HG03469 (cell line): Measurements from ENCODE around the gene TENT5C.

Source experiments
- ATAC-seq: cut with Tn5 transposase; IDR thresholded peaks from one replicate; pipeline ENCODE4 v1.9.1; 2021; ENCODE audit warnings: mild to moderate bottlenecking, moderate library complexity, moderate number of reproducible peaks; ENCODE audit not compliant: unreplicated experiment

TENT5C gene

DNA sequence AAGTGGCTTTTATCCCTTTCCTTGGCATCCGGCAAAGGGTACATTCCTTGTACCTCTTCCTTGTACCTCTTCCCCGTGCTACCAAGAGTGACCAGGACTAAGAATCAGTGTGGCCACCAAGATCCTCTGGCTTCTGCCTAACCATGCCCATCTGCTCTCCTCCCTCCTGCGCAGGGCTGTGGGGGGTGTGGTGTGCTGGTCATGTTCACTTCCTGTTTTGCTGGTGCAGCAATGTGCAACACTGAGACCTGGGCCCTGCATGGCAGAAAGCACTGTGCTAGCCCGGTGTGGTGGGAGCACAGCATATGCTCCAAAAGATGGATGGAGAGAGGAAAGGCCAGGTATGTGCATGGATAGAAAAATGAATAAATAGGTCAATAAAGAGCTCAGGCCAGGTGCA, 33.3 kb upstream of the TENT5C start:
- ATAC-seq = no peak

DNA sequence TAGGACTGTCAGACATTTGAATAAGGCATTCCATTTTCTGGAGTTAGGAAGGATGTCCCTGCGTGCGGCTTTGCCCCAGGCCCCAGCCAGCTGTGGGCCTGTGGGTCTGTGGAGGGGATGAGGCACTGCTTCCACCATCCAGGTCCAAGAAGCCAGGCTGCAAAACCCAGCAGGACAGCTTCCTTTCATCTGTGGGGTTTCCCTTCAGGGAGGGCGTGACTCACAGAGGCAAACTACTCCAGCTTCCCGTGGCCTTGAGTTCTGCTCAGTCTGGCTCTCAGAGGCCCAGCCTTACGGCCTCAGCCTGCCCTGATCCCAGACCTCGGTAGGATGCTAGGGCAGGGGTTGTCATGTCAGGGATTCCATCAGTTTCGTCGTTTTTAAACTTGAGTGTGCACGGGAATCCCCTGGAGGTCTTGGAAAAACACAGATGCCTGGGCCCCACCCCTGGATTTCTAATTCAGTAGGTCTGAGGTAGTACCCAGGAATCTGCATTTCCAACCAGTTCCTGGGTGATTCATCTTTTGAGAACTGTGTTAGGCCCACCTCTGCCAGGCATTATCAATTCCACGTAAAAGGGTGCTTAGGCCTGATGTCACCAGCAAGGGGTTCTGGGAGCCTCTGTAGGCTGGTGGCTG, 32.3 kb upstream of the TENT5C start:
- no peak for ATAC-seq

DNA sequence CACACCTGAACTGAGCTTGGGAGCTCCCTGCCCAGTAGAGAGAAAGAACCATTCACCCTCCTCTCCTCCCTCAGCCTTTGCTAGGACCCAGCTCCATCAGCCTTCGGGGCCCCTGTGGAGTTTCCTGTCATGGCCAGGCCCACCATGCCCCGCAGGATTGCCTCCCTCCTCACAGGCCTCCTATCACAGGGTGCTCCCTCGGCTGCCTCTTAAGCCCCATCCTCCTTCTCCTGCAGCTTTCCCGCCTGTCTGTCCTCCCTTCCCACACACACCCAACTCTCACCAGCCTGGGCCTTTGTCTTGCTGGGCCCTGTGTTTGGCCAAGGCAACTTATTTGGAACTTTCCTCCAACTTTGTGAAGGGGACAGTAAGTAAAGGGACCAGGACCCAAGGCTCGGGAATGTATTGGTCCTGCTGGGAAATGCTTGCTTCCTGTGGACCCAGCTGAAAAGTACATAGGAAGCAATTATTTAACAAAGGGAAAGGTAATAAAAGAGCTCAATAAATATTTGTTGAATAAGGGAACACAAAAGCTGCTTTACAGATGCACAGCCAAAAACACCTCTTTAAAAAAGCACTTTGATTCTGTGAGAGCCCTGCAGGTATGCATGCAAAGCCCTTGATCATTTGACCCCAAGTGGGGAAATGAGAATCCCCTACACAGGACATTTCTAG, 31.6 kb upstream of the TENT5C start:
- no peak for ATAC-seq

- no peak for ATAC-seq
Measured at GRCh38 chr1:117575586-117576225, 30.1 kb upstream of the TENT5C start.

DNA sequence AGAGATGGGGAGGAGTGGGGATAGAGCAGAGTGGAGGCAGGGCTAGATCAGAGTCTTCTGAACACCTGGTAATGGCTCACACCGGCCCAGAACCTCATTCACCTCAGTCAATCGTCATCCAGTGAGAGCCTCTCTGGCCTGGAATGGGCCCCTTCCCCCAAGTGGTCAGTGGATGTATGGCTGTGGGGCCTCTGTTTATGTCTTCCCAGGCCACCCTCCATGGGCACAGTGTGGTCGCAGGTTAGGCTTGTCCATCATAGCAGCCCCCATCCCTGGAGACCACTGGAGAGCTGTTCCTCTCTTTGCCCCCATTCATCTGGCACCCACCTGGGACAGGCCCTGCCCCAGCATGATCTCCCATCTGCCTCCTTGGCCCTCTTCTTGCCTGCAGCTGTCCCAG, 29.6 kb upstream of the TENT5C start:
- ATAC-seq = no peak

DNA sequence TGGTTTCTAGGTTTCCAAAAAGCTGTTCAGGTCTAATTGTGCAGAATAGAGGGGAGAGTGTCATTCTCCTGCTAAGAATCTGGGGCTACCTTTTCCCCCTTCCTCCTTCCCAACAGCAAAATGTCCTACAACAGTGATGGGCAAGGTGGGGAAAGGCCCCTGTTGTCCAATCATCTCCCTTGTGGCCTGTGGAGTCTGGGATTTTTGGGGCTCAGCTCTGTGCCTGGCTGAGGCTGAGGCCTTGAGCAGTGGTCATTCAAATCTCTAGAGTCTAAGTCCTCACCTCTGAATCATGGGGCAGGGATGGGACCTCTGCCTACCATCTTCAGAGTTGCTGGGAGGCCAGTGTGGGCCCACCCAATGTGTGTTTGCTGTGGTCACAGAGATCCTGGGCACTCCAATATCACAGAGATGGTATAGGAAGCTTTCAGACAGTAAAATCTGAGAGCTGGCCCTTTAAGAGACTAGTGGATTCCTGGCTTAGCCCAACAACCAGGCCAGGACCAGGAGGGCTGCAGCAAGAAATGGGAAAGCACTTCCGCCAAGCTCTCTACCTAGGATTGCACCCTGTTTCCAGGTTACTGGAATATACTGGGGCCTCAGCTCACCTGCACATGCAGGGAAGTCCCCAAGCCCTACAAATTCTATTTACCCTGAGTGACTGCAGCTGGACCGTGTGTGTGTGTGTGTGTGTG, 28.5 kb upstream of the TENT5C start:
- ATAC-seq = no peak

DNA sequence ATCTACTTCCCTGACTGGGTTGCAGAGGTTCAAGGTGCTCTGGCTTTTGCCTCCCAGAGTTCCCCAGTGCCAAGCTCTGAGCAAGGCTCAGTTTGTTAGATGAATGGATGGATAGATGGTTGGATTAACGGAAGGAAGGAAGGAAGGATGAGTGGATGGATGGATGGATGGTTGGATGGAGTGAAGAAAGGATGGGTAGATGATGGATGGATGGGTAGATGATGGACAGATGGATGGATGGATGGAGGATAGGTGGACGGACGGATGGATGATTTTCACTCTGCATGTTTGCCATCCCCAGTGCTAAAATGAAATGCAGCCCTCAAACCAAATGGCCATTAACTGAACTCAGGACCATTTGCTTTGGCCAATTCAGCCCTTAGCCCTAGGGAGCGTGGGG, 27.4 kb upstream of the TENT5C start:
- no peak for ATAC-seq

DNA sequence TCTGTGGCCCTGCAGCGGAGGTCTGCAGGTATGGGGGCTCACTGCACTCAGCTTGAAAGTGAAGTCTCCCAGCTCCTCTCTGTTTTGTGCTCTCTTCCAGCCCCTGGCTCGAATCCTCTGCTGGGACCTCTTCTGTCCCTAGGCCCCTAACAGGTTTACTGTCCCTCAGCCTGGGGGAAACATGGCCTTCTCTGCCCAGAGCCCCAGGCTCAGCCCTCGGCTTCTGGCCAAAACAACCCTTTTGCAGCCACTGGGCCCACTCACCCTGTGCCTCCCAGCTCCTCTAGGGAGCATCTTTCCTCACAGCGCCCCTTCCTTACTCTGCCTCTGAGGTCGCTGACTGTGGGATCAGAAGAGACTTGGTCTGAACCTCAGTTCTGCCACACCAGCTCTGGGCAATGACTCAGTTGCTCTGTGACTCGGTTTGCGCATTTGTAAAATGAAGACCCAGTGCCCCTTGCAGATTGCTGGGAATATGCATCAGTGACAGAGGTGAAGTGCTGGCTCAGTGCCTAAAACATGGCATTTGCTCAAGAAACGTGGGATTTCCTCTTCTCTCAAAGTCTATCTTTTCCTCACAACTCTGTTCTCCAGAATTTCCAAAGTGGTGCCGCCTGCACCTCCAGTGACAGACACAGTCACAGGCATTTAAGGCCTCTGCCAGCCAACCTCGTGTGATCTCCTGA, 26.5 kb upstream of the TENT5C start:
- ATAC-seq = no peak

- no peak for ATAC-seq
Measured at GRCh38 chr1:117580436-117580835, 25.4 kb upstream of the TENT5C start.

- no peak for ATAC-seq
Measured at GRCh38 chr1:117580882-117581281, 25.0 kb upstream of the TENT5C start.

- ATAC-seq = no peak
Measured at GRCh38 chr1:117581391-117581943, 24.4 kb upstream of the TENT5C start.

DNA sequence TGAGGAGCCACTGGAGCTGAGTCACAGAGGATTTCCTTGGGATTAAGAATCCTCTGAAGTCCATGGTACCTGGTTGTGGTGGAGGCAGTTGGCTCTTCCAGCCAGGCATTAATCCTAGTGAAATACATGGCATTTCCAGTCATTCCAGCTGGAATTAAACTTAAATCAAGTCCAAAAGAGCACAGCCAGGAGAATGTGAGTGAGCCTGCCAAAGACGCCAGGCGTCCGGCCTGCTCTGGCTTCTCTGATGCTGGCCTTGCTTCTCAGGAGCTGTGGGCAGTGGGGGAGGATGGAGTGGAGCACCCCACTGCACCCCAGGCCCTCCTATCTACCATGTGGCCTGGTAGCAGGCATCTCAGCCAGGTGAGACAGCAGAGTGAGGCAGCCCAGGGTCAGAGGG, 23.4 kb upstream of the TENT5C start:
- no peak for ATAC-seq

GRCh38 chr1:117583247-117583646, 22.6 kb upstream of the TENT5C start:
- no peak for ATAC-seq

- ATAC-seq = no peak
Measured at GRCh38 chr1:117584181-117584580, 21.7 kb upstream of the TENT5C start.

DNA sequence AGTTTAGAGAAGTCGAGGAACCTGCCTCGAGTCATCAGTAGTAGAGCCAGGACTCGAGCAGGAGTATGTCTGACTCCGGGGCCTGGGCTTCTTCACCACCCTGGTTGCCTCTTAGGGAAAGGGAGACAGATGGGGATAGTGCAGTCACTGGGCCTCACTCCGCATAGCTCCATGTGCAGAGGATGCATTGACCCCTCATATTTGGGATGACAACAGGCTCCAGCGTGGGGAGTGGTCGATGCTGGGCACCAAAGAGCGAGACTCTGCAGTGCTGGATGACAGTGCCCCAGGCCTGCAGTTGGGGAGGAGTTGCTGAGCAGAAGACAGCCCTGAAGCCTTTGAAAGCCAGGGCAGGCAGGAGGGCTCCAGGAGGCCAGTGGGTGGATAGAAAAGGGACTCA, 20.8 kb upstream of the TENT5C start:
- no peak for ATAC-seq

DNA sequence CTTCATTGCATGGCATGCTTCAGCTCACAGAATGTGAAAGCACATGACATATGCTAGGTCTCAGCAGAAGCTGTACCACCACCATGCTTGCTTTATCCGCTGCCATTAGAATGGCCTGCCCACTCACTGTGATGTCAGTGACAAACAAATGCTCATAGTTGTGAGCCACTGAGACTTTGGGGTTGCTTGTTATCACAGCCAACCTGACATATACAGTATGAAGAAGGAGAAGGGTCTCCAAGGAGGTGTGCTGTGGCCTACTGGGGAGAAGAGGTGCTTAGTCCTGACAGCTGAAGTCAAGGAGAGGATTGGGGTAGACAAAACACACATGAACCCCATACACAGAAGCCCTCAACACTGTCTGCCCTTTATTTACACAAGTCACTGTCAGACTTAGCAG, 19.5 kb upstream of the TENT5C start:
- ATAC-seq = no peak

GRCh38 chr1:117586747-117587498, 18.9 kb upstream of the TENT5C start:
- ATAC-seq = no peak

DNA sequence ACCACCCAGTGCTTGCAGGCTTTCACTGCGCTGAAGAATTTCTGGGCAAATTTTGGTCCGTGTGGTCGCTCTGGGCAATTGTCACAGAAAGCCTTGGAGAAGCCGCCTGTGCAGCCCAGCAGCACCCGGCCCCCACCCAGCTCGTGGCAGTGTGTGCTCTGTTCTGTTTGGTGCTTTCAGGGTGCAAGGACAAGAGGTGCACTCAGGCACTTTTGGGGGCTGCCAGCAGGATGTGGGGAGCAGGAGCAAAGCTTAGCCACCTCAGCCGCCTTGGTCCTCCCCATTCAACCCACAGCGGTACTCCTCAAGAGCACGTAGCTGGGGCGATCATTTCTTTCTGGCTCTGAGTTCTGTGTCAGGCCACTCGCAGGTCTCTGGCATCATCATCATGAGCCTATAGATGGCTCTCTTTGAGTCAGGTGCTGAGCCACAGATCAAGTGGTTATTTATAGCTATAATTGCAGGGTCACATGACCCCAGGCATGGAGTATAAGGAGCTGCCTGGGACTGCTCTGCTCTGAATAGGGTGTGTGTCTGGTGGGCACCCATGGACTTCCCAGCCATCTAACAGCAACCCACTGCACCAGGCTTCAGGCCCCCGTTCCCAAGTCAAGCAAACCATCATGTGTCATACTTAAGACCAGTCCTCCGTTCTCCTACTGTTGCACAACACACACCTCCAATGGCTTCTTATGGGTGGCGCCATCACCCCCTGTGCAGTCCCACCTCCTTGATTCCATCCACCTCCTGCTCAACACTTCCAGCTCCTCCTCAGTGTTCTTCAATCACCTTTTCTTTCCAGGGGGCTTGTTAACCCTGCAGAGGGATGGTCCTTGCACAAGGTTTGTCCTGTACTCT, 18.1 kb upstream of the TENT5C start:
- no peak for ATAC-seq

GRCh38 chr1:117589544-117589943, 16.3 kb upstream of the TENT5C start:
- no peak for ATAC-seq
